HG02938 (cell line): ENCODE measurements around the gene THOC6.

Source experiments
- ATAC-seq: cut with Tn5 transposase; IDR thresholded peaks from one replicate; pipeline ENCODE4 v1.9.1; 2021; ENCODE audit warnings: mild to moderate bottlenecking, moderate library complexity; ENCODE audit not compliant: unreplicated experiment

THOC6 gene

DNA sequence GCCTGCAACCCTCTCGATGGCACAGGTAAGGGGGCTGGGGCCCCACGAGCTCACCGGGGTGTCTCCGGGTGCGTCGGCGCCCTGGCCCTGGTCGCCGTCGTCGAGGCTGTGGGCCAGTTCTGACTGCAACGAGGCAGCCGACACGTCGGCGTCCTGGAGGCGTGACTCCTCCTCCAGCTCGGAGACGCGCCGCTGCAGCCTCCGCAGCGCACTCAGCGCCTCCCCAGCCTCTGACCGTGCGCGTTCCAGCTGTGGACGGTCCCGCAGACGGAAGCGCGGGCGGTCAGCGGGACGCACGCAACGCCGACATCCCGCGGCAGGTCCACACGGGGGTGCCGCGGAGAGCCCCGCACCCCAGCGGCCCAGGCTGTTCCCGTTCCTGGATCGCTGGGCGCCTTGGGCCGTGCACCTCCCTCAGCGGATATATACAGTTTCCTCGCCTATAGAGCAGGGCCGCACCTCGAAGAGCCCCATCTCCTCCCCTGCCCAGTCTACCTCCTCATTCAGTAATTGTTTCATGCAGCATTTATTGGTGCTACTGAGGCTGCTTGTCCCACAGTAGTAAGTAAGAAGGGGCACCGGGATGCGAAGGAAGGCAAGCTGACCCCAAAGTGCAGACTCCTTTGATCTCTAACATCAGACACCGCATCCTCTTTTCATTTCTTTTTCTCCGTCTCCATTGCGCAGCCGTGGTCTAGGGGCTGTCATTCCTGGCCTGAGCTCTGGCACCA lies 5.8 kb downstream of the THOC6 start:
- ATAC-seq = no peak

DNA sequence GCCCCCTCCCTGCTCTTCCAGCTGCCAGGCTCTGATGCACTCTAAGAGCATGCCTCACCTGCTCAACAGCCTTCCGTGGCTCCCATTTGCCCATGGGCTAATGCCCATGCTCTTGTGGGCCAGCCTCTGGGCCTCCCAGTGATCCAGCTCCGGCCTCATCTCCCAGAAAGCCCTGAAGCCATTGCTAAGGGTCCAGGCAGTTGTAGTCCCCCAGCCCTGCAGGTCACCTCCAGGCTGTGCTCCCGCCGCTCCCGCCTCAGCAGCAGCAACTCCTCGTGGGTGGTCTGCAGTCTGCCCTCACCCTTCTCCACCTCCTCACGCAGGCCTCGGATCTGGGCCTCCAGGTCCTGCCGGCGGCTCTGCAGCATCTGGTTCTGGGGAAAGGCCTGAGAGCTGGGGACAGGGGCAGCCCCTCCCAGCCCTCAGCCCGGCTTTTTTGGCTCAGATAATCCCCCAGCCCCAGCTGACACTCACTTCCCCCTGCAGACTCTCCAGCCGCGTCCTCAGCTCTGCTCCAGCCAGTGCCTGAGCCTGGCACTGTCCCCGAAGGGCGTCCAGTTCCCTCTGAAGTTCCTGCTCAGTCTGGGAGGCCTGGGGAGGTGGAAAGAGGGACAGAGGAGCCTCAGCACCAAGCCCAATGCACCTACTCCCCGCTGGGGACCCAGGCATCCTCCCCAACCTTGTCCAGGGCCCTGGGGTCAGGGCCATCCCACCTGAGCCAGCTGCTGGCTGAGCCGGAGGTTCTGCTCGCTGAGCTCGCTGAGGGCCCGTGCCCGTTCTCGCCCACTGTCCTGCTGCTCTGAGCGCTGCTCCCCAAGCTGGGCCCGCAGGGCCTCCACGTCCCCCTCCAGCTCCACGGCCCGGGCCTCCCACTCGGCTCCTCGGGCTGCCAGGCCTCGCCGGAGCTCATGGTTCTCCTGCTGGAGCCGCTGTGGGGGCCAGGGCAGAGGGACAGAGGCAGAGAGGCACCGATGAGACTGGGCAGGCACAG lies 6.7 kb downstream of the THOC6 start:
- no peak for ATAC-seq

DNA sequence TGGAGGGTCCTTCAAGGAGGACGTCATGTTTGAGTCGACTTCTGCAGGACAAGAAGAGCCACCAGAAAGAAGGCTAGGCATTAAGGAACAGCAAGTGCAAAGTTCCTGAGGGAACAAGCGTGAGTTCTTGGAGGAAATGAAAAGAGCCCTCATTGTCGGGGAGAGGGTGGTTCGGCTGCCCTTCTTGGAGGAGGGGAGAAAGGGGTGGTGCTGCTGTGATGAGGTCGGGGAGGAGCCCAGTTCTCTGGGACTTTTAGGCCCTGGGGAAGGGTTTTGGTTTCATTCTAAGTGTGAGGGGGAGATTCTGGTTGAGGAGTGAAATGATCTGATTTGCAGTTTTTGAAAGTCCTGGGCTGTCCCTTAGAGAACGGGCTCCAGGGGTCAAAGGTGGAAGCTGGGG lies 8.8 kb downstream of the THOC6 start:
- ATAC-seq = no peak

DNA sequence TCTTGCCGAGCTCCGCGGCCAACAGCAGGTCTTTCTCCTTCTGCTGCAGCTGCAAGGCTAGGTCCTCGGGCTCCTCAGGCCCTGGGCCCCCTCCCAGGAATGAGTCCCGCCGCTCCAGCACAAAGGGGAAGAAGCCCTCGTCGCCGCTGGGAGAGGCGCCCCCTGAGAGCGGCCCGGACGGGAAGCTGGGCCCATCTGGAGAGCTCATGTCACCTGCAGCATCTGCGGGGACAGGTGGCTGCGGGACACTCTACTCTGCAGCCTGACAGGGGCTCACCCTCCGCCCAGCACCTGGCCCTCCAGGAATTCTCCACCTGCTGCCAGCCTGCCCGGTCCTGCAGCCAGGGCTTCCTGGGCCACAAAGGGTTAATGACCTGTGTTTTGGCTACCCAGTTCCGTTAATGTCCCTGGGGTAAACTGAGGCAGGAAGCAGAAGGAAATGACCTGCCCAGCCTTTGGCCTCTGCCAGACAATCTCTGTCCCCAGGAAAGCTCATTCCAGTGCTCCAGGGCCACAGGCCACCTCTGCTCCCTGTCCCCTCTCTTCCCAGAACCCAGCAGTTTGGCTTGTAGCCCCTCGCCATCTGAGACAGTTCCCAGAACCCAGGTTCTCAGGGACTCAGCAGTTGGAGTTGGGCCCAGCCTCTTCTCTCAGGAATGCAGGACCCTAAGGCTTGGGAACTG lies 11.6 kb downstream of the THOC6 start:
- no peak for ATAC-seq

DNA sequence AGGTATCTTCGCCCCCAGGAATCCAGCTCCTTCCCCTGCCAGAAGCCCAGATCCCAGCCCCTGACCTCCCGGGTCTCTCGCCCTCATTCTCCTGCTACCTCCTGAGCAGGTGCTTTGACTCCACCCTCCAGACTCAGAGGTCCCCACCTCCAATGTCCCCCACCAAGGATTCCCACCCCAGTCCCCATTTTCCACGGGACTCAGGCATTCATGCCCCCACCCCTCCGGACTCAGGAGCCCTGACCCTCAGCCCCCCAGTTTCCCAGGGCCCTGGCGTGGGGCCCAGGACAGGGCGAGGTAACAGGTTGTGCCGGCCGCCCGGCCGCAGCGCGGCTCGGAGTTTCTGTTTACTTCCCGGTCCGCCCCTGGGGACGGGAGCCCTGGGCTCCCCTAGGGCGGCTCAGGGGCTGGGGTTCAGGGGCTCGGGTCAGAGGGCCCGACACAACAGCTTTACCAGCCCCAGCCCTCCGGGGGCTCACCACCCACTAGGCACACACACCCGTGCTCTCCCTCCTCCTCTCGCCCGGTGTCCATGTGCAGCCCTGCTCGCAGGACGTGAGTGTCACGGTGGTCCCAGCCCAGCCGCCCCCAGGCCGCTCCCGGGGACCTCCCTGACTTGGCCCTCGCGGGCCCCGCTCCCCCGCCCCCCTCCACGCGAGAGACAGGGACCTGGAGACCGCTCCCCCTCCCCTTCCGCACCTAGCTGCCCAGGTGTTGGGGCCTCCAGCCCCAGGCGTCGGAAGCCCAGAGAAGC lies 12.3 kb downstream of the THOC6 start:
- no peak for ATAC-seq

DNA sequence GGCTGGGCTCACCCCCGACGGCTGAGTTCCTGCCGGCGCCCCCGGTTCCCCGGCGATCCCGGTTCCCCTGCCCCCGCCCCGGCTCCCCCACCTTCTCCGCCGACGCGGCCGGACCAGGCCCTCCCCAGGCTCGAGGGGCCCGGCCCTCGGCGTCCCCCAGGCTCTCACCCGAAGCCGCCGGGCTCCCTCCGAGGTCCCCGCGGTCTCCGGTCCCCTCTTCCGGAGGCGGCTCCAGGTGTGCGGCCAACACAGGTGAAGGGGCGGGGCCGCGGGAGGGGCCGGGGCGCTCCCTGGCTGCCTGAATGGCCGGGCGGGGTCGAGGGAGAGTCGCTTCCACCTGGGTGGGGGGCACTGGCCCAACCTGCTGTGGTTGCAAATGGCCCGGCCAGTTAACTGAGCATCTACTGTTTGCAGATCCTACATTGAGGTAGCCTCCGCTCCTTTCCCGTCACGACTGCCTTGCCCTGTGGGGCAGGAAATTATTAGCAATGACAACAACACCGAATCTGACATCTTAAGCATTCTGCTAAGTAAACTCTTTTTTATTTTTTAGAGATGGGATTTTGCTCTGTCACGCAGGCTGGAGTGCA lies 13.0 kb downstream of the THOC6 start, which contains the start of gene BICDL2:
TSS of gene BICDL2 (minus strand) at position 219 of the 590 bp plus-strand sequence. CDS start 1,448 bp downstream, outside the sequence.
- no peak for ATAC-seq

DNA sequence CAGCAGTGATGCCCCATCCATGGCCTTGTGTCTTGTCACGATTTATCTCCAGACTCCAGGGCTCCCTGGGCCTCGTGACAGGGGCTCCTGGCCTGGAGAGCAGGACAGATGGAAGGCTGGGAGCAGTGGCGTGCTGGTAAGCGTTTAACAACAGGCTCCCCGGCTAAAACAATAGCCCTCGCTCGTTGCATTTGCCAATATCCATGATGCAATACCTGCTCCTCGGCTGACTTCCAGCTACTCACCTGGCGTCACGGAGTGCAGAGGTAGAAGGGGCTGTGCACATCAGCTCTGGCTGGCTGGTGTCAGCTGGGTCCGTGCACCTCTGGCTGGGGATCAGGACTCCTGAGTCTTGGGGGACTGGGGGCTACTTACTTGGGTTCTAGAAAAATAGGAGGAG lies 14.4 kb downstream of the THOC6 start:
- ATAC-seq = no peak

DNA sequence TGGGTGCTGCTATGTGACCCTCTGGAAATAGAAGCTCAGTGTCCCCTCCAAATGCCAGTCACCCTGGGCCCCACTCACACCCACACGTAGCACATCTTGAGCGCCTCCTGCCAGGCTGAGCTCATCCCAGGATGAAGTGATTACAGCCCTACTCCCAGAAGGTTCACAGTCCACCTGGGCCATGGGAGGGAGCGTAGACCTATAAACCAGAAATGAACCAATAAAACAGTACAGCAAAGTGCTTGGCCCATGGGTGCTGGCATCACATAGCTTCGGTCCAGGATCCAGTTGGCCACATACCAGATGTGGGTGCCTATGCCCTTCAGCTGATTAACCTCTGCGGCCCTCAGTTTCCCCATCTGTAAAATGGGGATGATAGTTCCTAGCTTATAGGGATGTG lies 15.1 kb downstream of the THOC6 start:
- no peak for ATAC-seq

DNA sequence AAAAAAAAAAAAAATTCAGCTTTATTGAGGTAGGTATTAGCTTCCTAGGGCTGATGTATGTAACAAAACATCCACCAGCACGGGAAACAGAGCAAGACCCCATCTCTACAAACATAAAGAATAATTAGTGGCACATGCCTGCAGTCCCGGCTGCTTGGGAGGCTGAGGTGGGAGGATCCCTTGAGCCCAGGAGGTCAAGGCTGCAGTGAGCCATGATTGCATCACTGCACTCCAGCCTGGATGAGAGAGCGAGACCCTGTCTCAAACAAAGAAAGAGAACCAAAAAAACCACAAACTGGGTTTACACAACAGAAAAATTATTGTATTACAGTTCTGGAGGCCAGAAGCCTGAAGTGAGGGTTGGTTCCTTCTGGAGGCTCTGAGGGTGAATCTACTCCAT lies 18.5 kb downstream of the THOC6 start:
- ATAC-seq = no peak

DNA sequence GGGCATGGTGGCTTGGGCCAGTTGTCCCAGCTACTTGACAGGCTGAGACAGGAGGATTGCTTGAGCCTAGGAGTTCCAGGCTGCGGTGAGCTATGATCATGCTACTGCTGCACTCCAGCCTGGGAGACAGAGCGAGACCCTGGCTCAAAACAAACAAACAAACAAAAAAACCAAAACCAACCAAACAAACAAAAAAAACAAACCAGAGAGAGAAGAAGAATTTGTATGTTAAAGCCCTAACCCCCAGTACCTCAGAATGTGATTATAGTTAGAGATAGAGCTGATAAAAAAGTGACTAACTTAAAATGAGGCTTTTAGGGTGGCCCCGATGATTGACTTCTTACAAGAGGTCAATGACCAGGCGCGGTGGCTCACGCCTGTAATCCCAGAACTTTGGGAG lies 20.9 kb downstream of the THOC6 start:
- ATAC-seq = no peak

DNA sequence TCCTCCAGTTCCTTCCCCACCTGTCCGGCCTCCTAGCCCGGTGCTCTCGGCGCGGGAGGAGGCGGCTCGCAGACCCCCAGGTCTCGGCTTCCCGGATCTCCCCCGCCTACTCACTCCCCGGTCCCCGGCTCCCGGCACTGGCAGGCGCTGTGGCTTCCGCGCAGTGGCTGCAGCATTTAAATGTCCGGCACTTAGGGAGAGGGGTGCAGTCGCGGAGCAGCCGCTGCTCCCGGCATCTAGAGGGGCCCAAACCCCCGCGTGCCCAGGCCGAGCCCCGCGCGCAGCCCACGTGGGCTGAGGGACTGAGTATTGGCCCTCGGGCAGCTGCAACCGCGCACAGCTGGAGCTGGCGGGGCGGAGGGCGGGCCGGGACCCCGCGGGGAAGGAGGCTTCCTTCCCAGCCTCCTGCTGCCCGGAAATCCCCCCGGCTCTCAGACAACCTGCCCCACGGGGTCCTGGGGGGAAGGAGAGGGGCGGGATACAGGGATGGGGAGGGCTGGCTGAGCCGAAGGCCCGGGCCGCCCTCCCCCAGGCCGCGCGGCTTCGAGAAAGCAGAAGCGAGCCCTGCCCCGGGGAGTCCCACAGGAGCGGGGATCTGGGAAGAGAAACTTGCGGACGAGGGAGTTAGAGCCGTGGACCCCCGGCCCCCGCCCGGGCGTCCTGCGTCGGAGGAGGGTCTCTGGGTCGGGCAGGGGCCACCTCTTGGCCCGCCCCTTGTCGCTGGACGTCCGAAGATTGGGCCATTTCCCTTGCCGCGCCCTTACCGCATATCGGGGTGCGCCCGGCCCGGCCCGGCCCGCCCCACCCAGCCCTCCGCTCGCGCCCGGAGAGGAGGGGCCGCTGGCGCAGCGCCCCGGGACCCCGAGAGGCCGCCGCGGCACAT lies 22.2 kb downstream of the THOC6 start, which contains the start of gene MMP25:
TSS of gene MMP25 (plus strand) at position 804 of the 883 bp plus-strand sequence. CDS start 357 bp downstream, outside the sequence.
- no peak for ATAC-seq

DNA sequence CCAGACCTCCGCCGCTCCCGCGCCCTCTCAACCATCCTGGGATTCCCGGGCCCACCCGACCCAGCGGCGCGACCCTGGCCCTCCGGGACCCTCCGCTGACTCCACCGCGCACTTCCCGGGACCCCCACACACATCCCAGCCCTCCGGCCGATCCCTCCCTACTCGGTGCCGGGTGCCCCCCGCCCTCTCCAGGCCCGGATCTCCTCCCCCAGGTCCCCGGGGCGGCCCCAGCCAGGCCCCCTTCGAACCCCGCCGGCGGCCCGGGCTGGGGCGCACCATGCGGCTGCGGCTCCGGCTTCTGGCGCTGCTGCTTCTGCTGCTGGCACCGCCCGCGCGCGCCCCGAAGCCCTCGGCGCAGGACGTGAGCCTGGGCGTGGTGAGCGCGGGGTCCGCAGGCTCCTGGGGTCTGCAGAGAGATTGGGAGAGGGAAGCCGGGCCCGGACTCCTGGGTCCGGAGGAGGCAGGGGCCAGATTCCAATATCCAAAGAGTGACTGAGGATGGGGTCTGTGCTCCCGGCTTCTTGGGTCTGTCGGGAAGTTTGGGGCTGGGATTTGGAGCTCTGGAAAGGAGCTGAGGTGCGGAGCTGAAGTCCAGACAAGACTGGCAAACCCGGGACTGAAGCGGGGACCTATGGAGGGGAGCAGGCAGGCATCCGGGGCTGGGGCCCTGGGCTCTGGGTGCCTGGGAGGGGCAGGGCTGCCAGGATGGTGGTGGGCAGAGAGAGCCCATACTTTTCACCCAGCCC lies 23.0 kb downstream of the THOC6 start:
- no peak for ATAC-seq

DNA sequence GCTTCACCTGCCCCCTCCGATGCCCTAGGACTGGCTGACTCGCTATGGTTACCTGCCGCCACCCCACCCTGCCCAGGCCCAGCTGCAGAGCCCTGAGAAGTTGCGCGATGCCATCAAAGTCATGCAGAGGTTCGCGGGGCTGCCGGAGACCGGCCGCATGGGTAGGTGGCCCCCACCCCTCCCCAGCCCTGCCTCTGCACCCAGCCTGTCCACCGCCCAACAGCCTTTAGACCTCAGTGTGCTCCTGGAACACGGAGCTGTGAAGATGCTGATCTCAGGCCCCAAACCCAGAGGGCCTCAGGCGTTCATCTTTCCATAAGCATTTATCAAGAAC lies 23.5 kb downstream of the THOC6 start:
- ATAC-seq = no peak

DNA sequence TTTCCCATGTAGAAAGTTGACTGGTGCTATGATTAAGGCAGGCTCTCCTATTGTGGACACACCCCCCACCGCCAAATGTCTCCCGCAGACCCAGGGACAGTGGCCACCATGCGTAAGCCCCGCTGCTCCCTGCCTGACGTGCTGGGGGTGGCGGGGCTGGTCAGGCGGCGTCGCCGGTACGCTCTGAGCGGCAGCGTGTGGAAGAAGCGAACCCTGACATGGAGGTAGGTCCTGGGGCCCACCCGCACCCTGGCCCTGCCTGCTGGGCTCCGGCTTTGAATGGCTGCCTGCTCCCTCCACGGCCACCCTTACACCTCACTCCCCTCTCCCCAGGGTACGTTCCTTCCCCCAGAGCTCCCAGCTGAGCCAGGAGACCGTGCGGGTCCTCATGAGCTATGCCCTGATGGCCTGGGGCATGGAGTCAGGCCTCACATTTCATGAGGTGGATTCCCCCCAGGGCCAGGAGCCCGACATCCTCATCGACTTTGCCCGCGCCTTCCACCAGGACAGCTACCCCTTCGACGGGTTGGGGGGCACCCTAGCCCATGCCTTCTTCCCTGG lies 26.2 kb downstream of the THOC6 start:
- ATAC-seq = no peak

DNA sequence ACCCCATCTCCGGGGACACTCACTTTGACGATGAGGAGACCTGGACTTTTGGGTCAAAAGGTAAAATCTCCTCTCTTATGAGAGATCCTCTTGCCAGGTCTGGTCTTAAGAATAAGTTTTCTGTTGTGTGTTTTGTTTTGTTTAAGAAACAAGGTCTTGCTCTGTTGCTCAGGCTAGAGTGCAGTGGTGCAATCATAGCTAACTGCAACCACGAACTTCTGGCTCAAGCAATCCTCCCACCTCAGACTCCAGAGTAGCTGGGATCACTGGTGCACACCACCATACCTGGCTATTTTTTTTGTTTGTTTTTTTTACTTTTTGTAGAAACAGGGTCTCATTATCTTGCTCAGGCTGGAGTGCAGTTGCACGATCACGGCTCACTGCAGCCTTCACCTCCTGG lies 26.7 kb downstream of the THOC6 start:
- ATAC-seq = no peak

DNA sequence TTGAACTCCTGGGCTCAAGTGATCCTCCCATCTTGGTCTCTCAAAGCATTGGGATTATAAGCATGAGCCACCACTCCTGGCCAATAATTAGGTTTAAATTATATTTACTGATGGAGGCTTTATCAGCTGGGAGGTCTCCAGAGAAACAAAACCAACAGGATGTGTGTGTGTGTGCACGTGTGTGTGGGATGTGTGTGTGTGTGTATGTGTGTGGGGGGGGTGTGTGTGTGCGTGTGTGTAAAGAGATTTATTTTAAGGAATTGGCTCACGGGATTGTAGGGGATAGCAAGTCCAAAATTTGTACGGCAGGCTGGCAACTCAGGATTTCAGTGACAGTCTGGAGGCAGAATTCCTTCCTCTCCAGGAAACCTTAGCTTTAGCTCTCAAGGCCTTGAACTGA lies 27.2 kb downstream of the THOC6 start:
- no peak for ATAC-seq

DNA sequence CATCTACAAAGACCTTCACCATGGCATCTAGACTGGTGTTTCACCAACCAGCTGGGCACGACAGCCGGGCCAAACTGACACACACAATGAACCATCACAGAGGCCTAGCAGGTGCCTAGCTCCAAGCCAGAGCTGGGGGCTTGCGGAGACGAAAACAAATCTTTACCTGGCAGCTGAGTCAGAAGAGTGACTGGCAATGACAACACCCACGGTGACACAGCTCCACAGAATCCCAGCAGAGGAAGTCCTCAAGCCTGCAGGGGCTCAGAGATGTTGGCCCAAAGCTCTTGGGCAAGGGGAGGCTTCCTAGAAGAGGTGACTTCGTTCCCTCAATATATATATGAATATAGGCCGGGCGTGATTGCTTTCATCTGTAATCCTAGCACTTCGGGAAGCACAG lies 27.7 kb downstream of the THOC6 start:
- no peak for ATAC-seq
